HepG2 (cell line): ENCODE results near the gene SEPTIN12. TPM values are rescaled to one million over a fixed set of nuclear protein-coding genes. Genes with fewer than 3 reads are reported as not detected.

Experiments
- ARNTL ChIP-seq: sonication (generic); formaldehyde crosslinking; IDR thresholded peaks from 2 replicates; pipeline ENCODE4 v1.4.0; 2020; ENCODE audit warnings: mild to moderate bottlenecking, missing genetic modification reagents
- ETV5 ChIP-seq: IDR thresholded peaks from 2 replicates; pipeline ENCODE4 v1.6.1; 2018; ENCODE audit warnings: missing biosample characterization, missing genetic modification reagents, inconsistent platforms, borderline replicate concordance
- FOSL1 ChIP-seq: sonication (generic); formaldehyde crosslinking; IDR thresholded peaks from 2 replicates; pipeline ENCODE4 v1.9.0; 2021; ENCODE audit warnings: missing genetic modification reagents, borderline replicate concordance
- HNF4A ChIP-seq: sonication (generic); formaldehyde crosslinking; IDR thresholded peaks from 2 replicates; pipeline ENCODE4 v1.4.0; 2020; ENCODE audit warnings: missing genetic modification reagents
- JUN ChIP-seq: sonication (generic); formaldehyde crosslinking; IDR thresholded peaks from 2 replicates; pipeline ENCODE4 v1.4.0; 2020; ENCODE audit warnings: mild to moderate bottlenecking, missing genetic modification reagents
- KMT2A ChIP-seq: sonication (generic); formaldehyde crosslinking; IDR thresholded peaks from 2 replicates; pipeline ENCODE4 v1.4.0; 2020; ENCODE audit warnings: missing genetic modification reagents
- NPAS2 ChIP-seq: sonication (generic); formaldehyde crosslinking; IDR thresholded peaks from 2 replicates; pipeline ENCODE4 v1.8.0; 2022; ENCODE audit warnings: mild to moderate bottlenecking, missing genetic modification reagents, borderline replicate concordance
- RAD21 ChIP-seq: fragments of 450-650 bp; formaldehyde crosslinking; IDR thresholded peaks from 2 replicates; pipeline ENCODE4 v1.5.0; 2020; ENCODE audit warnings: mild to moderate bottlenecking
- RFX1 ChIP-seq: fragments of 450-650 bp; IDR thresholded peaks from 2 replicates; pipeline ENCODE4 v1.6.1; 2017
- RFX5 ChIP-seq: IDR thresholded peaks from 2 replicates; pipeline ENCODE4 v1.6.1; 2011; ENCODE audit warnings: low read depth, low read length, improper control_type of control experiment
- SAFB2 ChIP-seq: sonication (generic); formaldehyde crosslinking; IDR thresholded peaks from 2 replicates; pipeline ENCODE4 v1.5.1; 2020; ENCODE audit warnings: missing genetic modification reagents, low read depth, mild to moderate bottlenecking, borderline replicate concordance
- SNAPC4 ChIP-seq: sonication (generic); formaldehyde crosslinking; IDR thresholded peaks from 2 replicates; pipeline ENCODE4 v1.4.0; 2020; ENCODE audit warnings: mild to moderate bottlenecking, missing genetic modification reagents
- TMF1 ChIP-seq: sonication (generic); formaldehyde crosslinking; IDR thresholded peaks from 2 replicates; pipeline ENCODE4 v1.8.1; 2022; ENCODE audit warnings: low read depth, missing genetic modification reagents
- TRIM24 ChIP-seq: sonication (generic); formaldehyde crosslinking; IDR thresholded peaks from 2 replicates; pipeline ENCODE4 v1.8.0; 2022; ENCODE audit warnings: mild to moderate bottlenecking, missing genetic modification reagents
- ZBTB38 ChIP-seq: sonication (generic); formaldehyde crosslinking; IDR thresholded peaks from 2 replicates; pipeline ENCODE4 v1.5.1; 2020; ENCODE audit warnings: mild to moderate bottlenecking, missing genetic modification reagents
- ZKSCAN1 ChIP-seq: fragments of 150-350 bp; IDR thresholded peaks from 2 replicates; pipeline ENCODE4 v1.6.1; 2014; ENCODE audit warnings: low read length
- ZNF274 ChIP-seq: sonication (generic); formaldehyde crosslinking; IDR thresholded peaks from 2 replicates; pipeline ENCODE4 v1.5.1; 2020; ENCODE audit warnings: mild to moderate bottlenecking, missing genetic modification reagents
- ZNF317 ChIP-seq: sonication (generic); formaldehyde crosslinking; IDR thresholded peaks from 2 replicates; pipeline ENCODE4 v1.5.0; 2020; ENCODE audit warnings: mild to moderate bottlenecking, missing genetic modification reagents
- ZNF329 ChIP-seq: sonication (generic); formaldehyde crosslinking; IDR thresholded peaks from 2 replicates; pipeline ENCODE4 v1.9.0; 2021; ENCODE audit warnings: low read depth, mild to moderate bottlenecking, missing genetic modification reagents
- ZNF432 ChIP-seq: sonication (generic); formaldehyde crosslinking; IDR thresholded peaks from 2 replicates; pipeline ENCODE4 v1.5.0; 2020; ENCODE audit warnings: missing genetic modification reagents, mild to moderate bottlenecking, borderline replicate concordance
- ZNF670 ChIP-seq: sonication (generic); formaldehyde crosslinking; IDR thresholded peaks from 2 replicates; pipeline ENCODE4 v1.8.0; 2022; ENCODE audit warnings: mild to moderate bottlenecking, missing genetic modification reagents, borderline replicate concordance
- ZNF749 ChIP-seq: sonication (generic); formaldehyde crosslinking; IDR thresholded peaks from 2 replicates; pipeline ENCODE4 v1.8.0; 2022; ENCODE audit warnings: mild to moderate bottlenecking, missing genetic modification reagents, moderate library complexity, borderline replicate concordance
- ZNF780A ChIP-seq: sonication (generic); formaldehyde crosslinking; IDR thresholded peaks from 2 replicates; pipeline ENCODE4 v1.8.0; 2022; ENCODE audit warnings: mild to moderate bottlenecking, missing genetic modification reagents, moderate library complexity
- polyA plus RNA-seq, 8 experiments: library from polyadenylated mRNA; depleted of rRNA in 3 of 8; stranded (reverse) in 7 of 8; unstranded in 1 of 8; fragments of >200 nt; fragmentation: Illumina TruSeq in 4 of 8; extraction: Trizol in 4 of 8; gene quantifications; 2 replicates each; pipeline versions ENCODE4 v1.2.1 to v1.2.3, GENCODE V29; 2011 to 2016; ENCODE audit warnings: low read depth in 4 of 8, missing spikeins in 1 of 8, mixed read lengths in 1 of 8; ENCODE audit not compliant: insufficient read depth in 1 of 8
- total RNA-seq, 5 experiments: library from RNA; depleted of rRNA; stranded (reverse); fragments of >200 nt; fragmentation: Illumina TruSeq; extraction: Trizol; gene quantifications; 2 replicates each; pipeline ENCODE4 v1.2.3, GENCODE V29; 2016; ENCODE audit warnings: low read depth in 1 of 5
- TF ChIP-seq, protein P1 (sequence below): sonication (generic); formaldehyde crosslinking; IDR thresholded peaks from 2 replicates; pipeline ENCODE4 v1.4.0; 2020; ENCODE audit warnings: missing genetic modification reagents

The SEPTIN12 gene
- total and polyA plus RNA-seq, 2 of the 13 experiments (the other 11 are each of a cell fraction or from before 2014, with no cell fraction given) = 0.22 TPM; not detected in 1

DNA sequence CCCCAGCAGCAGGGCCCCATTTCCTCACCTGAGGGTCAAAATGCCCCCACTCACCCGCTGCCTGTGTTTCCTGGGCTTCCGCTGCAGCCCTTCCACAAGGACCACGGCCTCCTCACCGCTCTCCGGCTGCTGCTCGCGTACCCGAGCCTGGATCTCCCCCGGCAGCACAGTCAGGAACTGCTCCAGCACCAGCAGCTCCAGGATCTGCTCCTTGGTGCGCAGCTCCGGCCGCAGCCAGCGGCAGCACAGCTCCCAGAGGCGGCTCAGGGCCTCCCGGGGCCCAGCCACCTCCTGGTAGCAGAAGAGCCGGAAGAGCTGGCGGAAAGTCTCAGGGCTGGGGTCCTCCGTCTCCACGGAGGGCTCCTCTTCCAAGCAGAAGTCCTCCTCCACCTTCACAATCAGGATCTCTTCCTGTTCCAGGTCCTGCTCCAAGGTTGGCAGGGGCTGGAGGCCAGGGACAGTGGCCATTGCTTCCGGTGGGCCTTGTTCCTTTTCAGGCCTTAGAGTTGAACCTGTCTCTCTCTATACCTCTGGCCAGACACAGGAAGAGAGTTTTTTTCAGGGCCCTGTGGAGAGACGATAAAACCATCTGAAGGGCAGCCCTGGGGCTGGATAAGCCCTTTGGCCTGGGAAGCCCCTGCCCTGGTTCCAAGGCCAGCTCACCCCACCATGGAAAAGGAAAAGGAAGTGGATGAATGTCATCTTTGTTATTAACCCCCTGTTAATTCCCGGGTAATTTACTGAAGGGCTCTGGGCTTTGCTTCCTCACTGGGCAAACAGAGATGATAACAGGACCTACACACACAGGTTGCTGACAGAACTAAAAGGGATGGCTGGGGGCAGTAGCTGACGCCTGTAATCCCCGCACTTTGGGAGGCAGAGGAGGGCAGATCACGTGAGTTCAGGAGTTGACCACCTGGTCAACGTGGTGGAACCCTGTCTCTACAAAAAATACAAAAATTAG, 22.4 kb downstream of the SEPTIN12 start (continued):
- TF ChIP-seq, protein P1, sequence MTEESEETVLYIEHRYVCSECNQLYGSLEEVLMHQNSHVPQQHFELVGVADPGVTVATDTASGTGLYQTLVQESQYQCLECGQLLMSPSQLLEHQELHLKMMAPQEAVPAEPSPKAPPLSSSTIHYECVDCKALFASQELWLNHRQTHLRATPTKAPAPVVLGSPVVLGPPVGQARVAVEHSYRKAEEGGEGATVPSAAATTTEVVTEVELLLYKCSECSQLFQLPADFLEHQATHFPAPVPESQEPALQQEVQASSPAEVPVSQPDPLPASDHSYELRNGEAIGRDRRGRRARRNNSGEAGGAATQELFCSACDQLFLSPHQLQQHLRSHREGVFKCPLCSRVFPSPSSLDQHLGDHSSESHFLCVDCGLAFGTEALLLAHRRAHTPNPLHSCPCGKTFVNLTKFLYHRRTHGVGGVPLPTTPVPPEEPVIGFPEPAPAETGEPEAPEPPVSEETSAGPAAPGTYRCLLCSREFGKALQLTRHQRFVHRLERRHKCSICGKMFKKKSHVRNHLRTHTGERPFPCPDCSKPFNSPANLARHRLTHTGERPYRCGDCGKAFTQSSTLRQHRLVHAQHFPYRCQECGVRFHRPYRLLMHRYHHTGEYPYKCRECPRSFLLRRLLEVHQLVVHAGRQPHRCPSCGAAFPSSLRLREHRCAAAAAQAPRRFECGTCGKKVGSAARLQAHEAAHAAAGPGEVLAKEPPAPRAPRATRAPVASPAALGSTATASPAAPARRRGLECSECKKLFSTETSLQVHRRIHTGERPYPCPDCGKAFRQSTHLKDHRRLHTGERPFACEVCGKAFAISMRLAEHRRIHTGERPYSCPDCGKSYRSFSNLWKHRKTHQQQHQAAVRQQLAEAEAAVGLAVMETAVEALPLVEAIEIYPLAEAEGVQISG (CRISPR knock-in tag) = peak; percentile 32; the same call in 1 of the 2 replicates
- TF ChIP-seq ZNF329 (CRISPR knock-in tag) (no peak), ZNF780A (CRISPR knock-in tag) (no peak), FOSL1 (CRISPR knock-in tag) (no peak), ZKSCAN1 (no peak), RFX5 (no peak), NPAS2 (CRISPR knock-in tag) (no peak), ARNTL (CRISPR knock-in tag) (peak; percentile 39), ZBTB38 (CRISPR knock-in tag) (peak; percentile 93), KMT2A (CRISPR knock-in tag) (no peak), JUN (CRISPR knock-in tag) (no peak), SAFB2 (CRISPR knock-in tag) (no peak), ETV5 (peak; percentile 70; the same call in 1 of the 2 replicates), TMF1 (CRISPR knock-in tag) (no peak), TRIM24 (CRISPR knock-in tag) (no peak), ZNF749 (CRISPR knock-in tag) (no peak), ZNF317 (CRISPR knock-in tag) (peak; percentile 37; the same call in 1 of the 2 replicates), RFX1 (no peak), SNAPC4 (CRISPR knock-in tag) (0 out of 2 replicates have a peak, but pooled peaks have one; percentile 34), ZNF274 (CRISPR knock-in tag) (no peak), ZNF670 (CRISPR knock-in tag) (no peak), ZNF432 (CRISPR knock-in tag) (no peak), RAD21 (no peak), HNF4A (CRISPR knock-in tag) (no peak; the same call in 1 of the 2 replicates)
